Thoracic aorta (tissue), 2 donors: ENCODE data around the gene CES3. TPM values are rescaled to one million over a fixed set of nuclear protein-coding genes. Genes with fewer than 3 reads are reported as not detected.

Source experiments
- ATAC-seq: fragments of 150-250 bp; one replicate; pipeline ENCODE4 v1.8.0; 2017; ENCODE audit warnings: low read depth; ENCODE audit not compliant: insufficient number of reproducible peaks, low FRiP score
- DNase-seq: peaks from one replicate; pipeline ENCODE4 v3.0.0-alpha.2; 2020; ENCODE audit warnings: low spot score
- H3K27ac ChIP-seq, 2 donors: fragments of 200-600 bp; sonication (generic); 1 replicate in 1 of 2; 2 replicates in 1 of 2; pipeline ENCODE4 v1.5.1; 2016; ENCODE audit warnings: mild to moderate bottlenecking in 2 of 2, moderate library complexity in 2 of 2
- H3K27me3 ChIP-seq: fragments of 200-600 bp; sonication (generic); replicated peaks from 2 replicates; pipeline ENCODE4 v1.6.0; 2016; ENCODE audit warnings: mild to moderate bottlenecking; ENCODE audit not compliant: insufficient read depth
- H3K36me3 ChIP-seq: fragments of 200-600 bp; sonication (generic); one replicate; pipeline ENCODE4 v1.5.1; 2016
- H3K4me1 ChIP-seq, 2 donors: fragments of 200-600 bp; sonication (generic); 1 replicate in 1 of 2; 2 replicates in 1 of 2; pipeline versions ENCODE4 v1.5.1 to v1.6.0; 2016; ENCODE audit warnings: low read depth in 2 of 2, mild to moderate bottlenecking in 1 of 2; ENCODE audit not compliant: control insufficient read depth in 1 of 2
- H3K4me3 ChIP-seq: fragments of 200-600 bp; sonication (generic); 2 replicates; pipeline ENCODE4 v1.5.1; 2016; ENCODE audit warnings: mild to moderate bottlenecking
- H3K9me3 ChIP-seq: fragments of 200-600 bp; sonication (generic); 2 replicates; pipeline ENCODE4 v1.5.1; 2016
- CTCF ChIP-seq: fragments of 200-600 bp; sonication (generic); IDR thresholded peaks from one replicate; pipeline ENCODE4 v1.5.1; 2019; ENCODE audit warnings: antibody characterized with exemption
- total RNA-seq, 2 donors: library from RNA; depleted of rRNA; stranded (reverse); fragments of >200 nt; gene quantifications; one replicate each; pipeline versions ENCODE4 v1.1.0 to v1.2.3, GENCODE V29; 2016

CES3 gene
- total RNA-seq, 2 donors from 2014 or later: 0.63 to 1.1 TPM

- H3K9me3 ChIP-seq: no peaks in the 10 kb centered on the region
- H3K4me3 ChIP-seq: no peak overlapping the region
- no peaks in the 10 kb centered on the region for H3K36me3 ChIP-seq
- no peak for ATAC-seq
- H3K27ac ChIP-seq: no peak overlapping the region
- TF ChIP-seq CTCF: no peak
- no peaks in the 10 kb centered on the region for H3K27me3 ChIP-seq
- peaks cover 0 to 6% of the 10 kb centered on the region in 2 donors for H3K4me1 ChIP-seq
- no peak for DNase-seq
These were observed 46.0 kb upstream of the CES3 start for GRCh38 chr16:66915041-66915440.

GRCh38 chr16:66916518-66916917 lies 44.5 kb upstream of the CES3 start:
- H3K27me3 ChIP-seq: no peaks in the 10 kb centered on the region
- ATAC-seq (no peak), DNase-seq (no peak)
- no peak overlapping the region for H3K4me3 ChIP-seq
- no peak overlapping the region for H3K27ac ChIP-seq
- no peak for TF ChIP-seq CTCF
- H3K36me3 ChIP-seq: no peaks in the 10 kb centered on the region
- no peaks in the 10 kb centered on the region for H3K9me3 ChIP-seq
- H3K4me1 ChIP-seq: peaks cover 0 to 7% of the 10 kb centered on the region in 2 donors

- DNase-seq (no peak), ATAC-seq (no peak)
- Histone ChIP-seq H3K4me3 (no peak overlapping the region), H3K27me3 (no peaks in the 10 kb centered on the region), H3K9me3 (no peaks in the 10 kb centered on the region), H3K4me1 (peaks cover 6 to 19% of the 10 kb centered on the region in 2 donors), H3K27ac (no peak overlapping the region), H3K36me3 (peaks cover 7% of the 10 kb centered on the region)
- no peak for TF ChIP-seq CTCF
These were observed 43.3 kb upstream of the CES3 start for GRCh38 chr16:66917741-66918140.

GRCh38 chr16:66918355-66918754 lies 42.7 kb upstream of the CES3 start:
- DNase-seq (no peak), ATAC-seq (no peak)
- Histone ChIP-seq H3K4me3 (no peak overlapping the region), H3K27me3 (no peaks in the 10 kb centered on the region), H3K4me1 (peaks cover 9 to 26% of the 10 kb centered on the region in 2 donors), H3K9me3 (no peaks in the 10 kb centered on the region), H3K36me3 (peaks cover 7% of the 10 kb centered on the region), H3K27ac (no peak overlapping the region)
- TF ChIP-seq CTCF: no peak

GRCh38 chr16:66918803-66919568 lies 42.1 kb upstream of the CES3 start, which contains the start of gene CDH16:
Gene CDH16, minus strand, starts transcription at chr16:66918885. Its CDS starts 820 bp downstream, at chr16:66918065.
- peaks cover 9 to 30% of the 10 kb centered on the region in 2 donors for H3K4me1 ChIP-seq
- H3K9me3 ChIP-seq: no peaks in the 10 kb centered on the region
- DNase-seq: no peak
- no peak within 1 kb of the TSS for H3K4me3 ChIP-seq
- H3K27ac ChIP-seq: no peak within 1 kb of the TSS
- ATAC-seq: no peak
- TF ChIP-seq CTCF: no peak
- no peaks in the 10 kb centered on the region for H3K27me3 ChIP-seq
- peaks cover 7% of the 10 kb centered on the region for H3K36me3 ChIP-seq
